H1 (cell line): ENCODE measurements around the gene MYH9. TPM values are rescaled to one million over a fixed set of nuclear protein-coding genes. Genes with fewer than 3 reads are reported as not detected.

ENCODE experiments used
- CTCF ChIA-PET: fragments of 300-600 bp; sonication (Branson Sonifier 250); formaldehyde crosslinking; loops from one replicate; lab custom pipeline; 2021; ENCODE audit not compliant: partially characterized antibody; lab: Charles Lee
- POLR2A ChIA-PET: fragments of 300-600 bp; sonication (Branson Sonifier 250); formaldehyde crosslinking; loops from one replicate; lab custom pipeline; 2021; ENCODE audit warnings: inconsistent platforms; ENCODE audit not compliant: partially characterized antibody; lab: Charles Lee
- DNase-seq, 2 experiments: peaks; one replicate each; pipeline versions ENCODE4 v3.0.0 to v3.0.0-alpha.2; 2010 to 2022; ENCODE audit warnings: low spot score in 2 of 2, low read depth in 1 of 2, mixed read lengths in 1 of 2
- FAIRE-seq: peaks from 2 replicates; lab custom pipeline; 2011; peaks lifted over from hg19 to GRCh38; lab: Jason Lieb, UNC
- H2AFZ ChIP-seq: 2 replicates; pipeline ENCODE4 v1.8.1; 2012; ENCODE audit warnings: low read length, inconsistent platforms
- H2AK5ac ChIP-seq: 2 replicates; pipeline ENCODE4 v1.6.1; 2013; ENCODE audit warnings: low read depth, low read length
- H2BK120ac ChIP-seq: replicated peaks from 2 replicates; pipeline ENCODE3; 2013; ENCODE audit warnings: low read depth, low read length, inconsistent platforms
- H2BK12ac ChIP-seq: 2 replicates; pipeline ENCODE4 v1.6.1; 2013; ENCODE audit warnings: low read depth, low read length
- H2BK15ac ChIP-seq: 2 replicates; pipeline ENCODE4 v1.6.1; 2013; ENCODE audit warnings: low read length
- H2BK20ac ChIP-seq: 2 replicates; pipeline ENCODE4 v1.6.1; 2013; ENCODE audit warnings: low read length
- H2BK5ac ChIP-seq: 2 replicates; pipeline ENCODE4 v1.6.1; 2013; ENCODE audit warnings: low read depth, low read length
- H3K14ac ChIP-seq: 2 replicates; pipeline ENCODE4 v1.6.1; 2013; ENCODE audit warnings: inconsistent platforms; ENCODE audit not compliant: insufficient read length
- H3K18ac ChIP-seq: 2 replicates; pipeline ENCODE4 v1.6.1; 2013; ENCODE audit warnings: low read length; ENCODE audit errors: extremely low read depth
- H3K23ac ChIP-seq: 2 replicates; pipeline ENCODE4 v1.6.1; 2013; ENCODE audit warnings: inconsistent platforms; ENCODE audit not compliant: insufficient read length
- H3K23me2 ChIP-seq: 2 replicates; pipeline ENCODE4 v1.6.1; 2013; ENCODE audit warnings: low read depth, low read length
- H3K27ac ChIP-seq: 2 replicates; pipeline ENCODE4 v1.6.1; 2011; ENCODE audit warnings: low read depth, low read length, inconsistent platforms
- H3K27me3 ChIP-seq, 4 experiments: replicated peaks in 1 of 4; 1 replicate in 1 of 4; 2 replicates in 3 of 4; pipeline versions ENCODE4 v1.6.1 to v1.8.1; 2011 to 2013; ENCODE audit warnings: low read length in 3 of 4, mild to moderate bottlenecking in 3 of 4, inconsistent platforms in 2 of 4, mixed read lengths in 2 of 4, moderate library complexity in 1 of 4; ENCODE audit not compliant: control insufficient read depth in 3 of 4, insufficient read depth in 3 of 4; ENCODE audit errors: extremely low read depth in 1 of 4
- H3K36me3 ChIP-seq, 4 experiments: 2 replicates each; pipeline versions ENCODE4 v1.6.1 to v1.8.1; 2011 to 2013; ENCODE audit warnings: mild to moderate bottlenecking in 4 of 4, low read length in 3 of 4, moderate library complexity in 2 of 4, control low read depth in 1 of 4, inconsistent platforms in 1 of 4; ENCODE audit not compliant: insufficient read depth in 4 of 4, control insufficient read depth in 2 of 4
- H3K4ac ChIP-seq: replicated peaks from 2 replicates; pipeline ENCODE3; 2013; ENCODE audit warnings: low read length, low read depth, mixed read lengths, inconsistent platforms; ENCODE audit not compliant: insufficient read length
- H3K4me1 ChIP-seq, 4 experiments: replicated peaks in 1 of 4; 1 replicate in 1 of 4; 2 replicates in 3 of 4; pipeline versions ENCODE4 v1.6.1 to v1.8.1; 2011 to 2013; ENCODE audit warnings: low read length in 3 of 4, inconsistent platforms in 2 of 4, mixed read lengths in 1 of 4; ENCODE audit not compliant: insufficient read depth in 4 of 4, control insufficient read depth in 3 of 4
- H3K4me2 ChIP-seq, 2 experiments: 2 replicates each; pipeline versions ENCODE4 v1.6.1 to v1.8.1; 2011 to 2013; ENCODE audit warnings: low read depth in 2 of 2, low read length in 2 of 2, control low read depth in 1 of 2, inconsistent platforms in 1 of 2, mild to moderate bottlenecking in 1 of 2; ENCODE audit not compliant: insufficient read depth in 1 of 2
- H3K4me3 ChIP-seq, 4 experiments: fragments of 200-600, 300-600 bp in 1 of 4; sonication (generic), shearing (Covaris generic), sonication (Bioruptor Twin) in 1 of 4; 2 replicates each; pipeline versions ENCODE4 v1.5.1 to v1.8.1; 2011 to 2016; ENCODE audit warnings: low read length in 4 of 4, low read depth in 3 of 4, control low read depth in 2 of 4, inconsistent platforms in 2 of 4, mild to moderate bottlenecking in 2 of 4, mixed read lengths in 1 of 4, moderate library complexity in 1 of 4; ENCODE audit not compliant: insufficient read depth in 2 of 4; ENCODE audit errors: extremely low read depth in 1 of 4
- H3K56ac ChIP-seq: replicated peaks from 2 replicates; pipeline ENCODE3; 2013; ENCODE audit warnings: low read depth, mild to moderate bottlenecking, mixed read lengths, low read length, inconsistent platforms; ENCODE audit not compliant: insufficient read length
- H3K79me1 ChIP-seq: 2 replicates; pipeline ENCODE4 v1.6.1; 2013; ENCODE audit warnings: low read depth, low read length, control low read depth
- H3K79me2 ChIP-seq, 2 experiments: 2 replicates each; pipeline versions ENCODE4 v1.6.1 to v1.8.1; 2012 to 2013; ENCODE audit warnings: low read length in 2 of 2, mild to moderate bottlenecking in 2 of 2, inconsistent platforms in 1 of 2; ENCODE audit not compliant: insufficient read depth in 2 of 2, control insufficient read depth in 1 of 2
- H3K9ac ChIP-seq, 4 experiments: replicated peaks in 1 of 4; 1 replicate in 1 of 4; 2 replicates in 3 of 4; pipeline versions ENCODE4 v1.6.1 to v1.8.1; 2011 to 2013; ENCODE audit warnings: low read depth in 3 of 4, low read length in 3 of 4, control low read depth in 2 of 4, mild to moderate bottlenecking in 2 of 4, moderate library complexity in 2 of 4, inconsistent platforms in 1 of 4; ENCODE audit errors: extremely low read depth in 1 of 4
- H3K9me3 ChIP-seq, 2 experiments: 2 replicates each; pipeline versions ENCODE4 v1.6.1 to v1.8.1; 2012 to 2013; ENCODE audit warnings: mild to moderate bottlenecking in 2 of 2, moderate library complexity in 2 of 2, control low read depth in 1 of 2, inconsistent platforms in 1 of 2, low read depth in 1 of 2, low read length in 1 of 2, mixed read lengths in 1 of 2; ENCODE audit not compliant: insufficient read depth in 2 of 2
- H4K20me1 ChIP-seq, 2 experiments: replicated peaks in 1 of 2; 2 replicates each; pipeline versions ENCODE3 to v1.8.1; 2011 to 2013; ENCODE audit warnings: inconsistent platforms in 2 of 2, low read length in 2 of 2, mild to moderate bottlenecking in 1 of 2; ENCODE audit not compliant: insufficient read depth in 2 of 2, control insufficient read depth in 1 of 2
- H4K5ac ChIP-seq: 2 replicates; pipeline ENCODE4 v1.6.1; 2013; ENCODE audit warnings: low read length, low read depth, mixed read lengths, inconsistent platforms; ENCODE audit not compliant: insufficient read length
- H4K8ac ChIP-seq: 2 replicates; pipeline ENCODE4 v1.8.0; 2013; ENCODE audit warnings: mild to moderate bottlenecking, moderate library complexity, low read length, inconsistent platforms; ENCODE audit not compliant: insufficient read depth; ENCODE audit errors: extremely low read depth
- H4K91ac ChIP-seq: replicated peaks from 2 replicates; pipeline ENCODE3; 2013; ENCODE audit warnings: low read length, mixed read lengths, inconsistent platforms; ENCODE audit not compliant: insufficient read length
- ATF2 ChIP-seq: IDR thresholded peaks from 2 replicates; pipeline ENCODE4 v1.6.1; 2012; ENCODE audit warnings: low read length, inconsistent platforms
- KDM5A ChIP-seq: fragments of 200-600 bp; IDR thresholded peaks from 2 replicates; pipeline ENCODE4 v1.7.1; 2012; ENCODE audit warnings: mild to moderate bottlenecking, low read length, inconsistent platforms, mixed read lengths
- WGBS, 2 experiments: shearing (Covaris generic) in 1 of 2; methylation state at CpG; one replicate each; pipeline versions ENCODE4 v1.1.6 to v1.1.7; 2013 to 2015; ENCODE audit warnings: low lambda C conversion rate in 2 of 2, mixed read lengths in 2 of 2, inconsistent platforms in 1 of 2, low coverage in 1 of 2, missing lambda C conversion rate in 1 of 2; ENCODE audit not compliant: insufficient replicate concordance in 2 of 2, insufficient coverage in 1 of 2, insufficient read length in 1 of 2; ENCODE audit errors: extremely low coverage in 1 of 2, missing lambda C conversion rate in 1 of 2; 5-methylcytosine and 5-hydroxymethylcytosine counted together
- polyA plus RNA-seq, 7 experiments: library from polyadenylated mRNA; depleted of rRNA in 3 of 7; stranded (reverse) in 5 of 7; unstranded in 2 of 7; fragments of >200 nt in 5 of 7; fragments of 200-250 nt in 2 of 7; gene quantifications; 1 replicate in 5 of 7; 2 replicates in 1 of 7; 4 replicates in 1 of 7; pipeline versions ENCODE4 v1.2.1 to v1.2.3, GENCODE V29; 2011 to 2013; ENCODE audit warnings: missing spikeins in 2 of 7, mixed read lengths in 2 of 7
- total RNA-seq: library from RNA; stranded (reverse); fragmentation: NEBNext Ultra II Directional; extraction: Animal tissue kit (Norgen Biotek cat#: 25700); gene quantifications from 2 replicates; pipeline ENCODE4 v1.2.1, GENCODE V29; 2021

The MYH9 gene
- total and polyA plus RNA-seq, 2 of the 8 experiments (the other 6 are each of a cell fraction or from before 2014, with no cell fraction given): 24.9 to 322 TPM

DNA sequence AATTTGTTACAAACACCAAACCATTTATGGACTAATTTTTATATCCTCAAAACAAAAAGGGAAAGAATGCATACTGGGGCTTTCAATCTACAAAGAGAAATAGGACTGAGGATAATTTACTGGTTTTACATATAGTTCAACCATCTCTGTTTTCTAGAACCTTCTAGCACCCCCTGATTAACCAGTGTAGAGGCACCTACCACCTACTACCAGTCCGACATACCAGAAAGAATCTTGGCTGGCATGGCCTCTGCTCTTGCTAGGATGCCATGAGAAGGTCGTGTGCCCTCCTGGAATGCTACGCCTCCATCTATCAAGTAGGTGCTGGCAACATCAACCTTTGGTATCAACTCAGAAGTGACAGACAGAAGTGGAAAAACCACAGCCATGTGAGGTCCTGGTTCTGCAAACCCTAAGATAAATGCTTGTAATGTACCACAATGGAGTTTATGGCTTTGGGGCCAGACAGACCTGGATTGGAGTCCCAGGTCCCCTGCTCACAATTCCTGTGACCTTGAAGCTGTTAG, 28.2 kb downstream of the MYH9 start:
- Histone ChIP-seq H3K79me1 (peaks cover 35% of the 10 kb centered on the region), H4K91ac (peak overlapping the region; percentile 62), H3K79me2 (peaks cover 41 to 95% of the 10 kb centered on the region in 2 experiments), H2BK15ac (no peak overlapping the region), H4K8ac (no peak overlapping the region), H2BK5ac (peak overlapping the region; percentile 57; the same call in 1 of the 2 replicates), H2BK20ac (0 out of 2 replicates have a peak overlapping the region, but pooled peaks have one; percentile 10), H2BK120ac (no peak overlapping the region), H3K4ac (no peak overlapping the region), H3K18ac (peak overlapping the region; percentile 52), H2BK12ac (peak overlapping the region; percentile 65), H4K20me1 (peaks cover 2 to 32% of the 10 kb centered on the region in 2 experiments), H3K27me3 (no peaks in the 10 kb centered on the region), H2AFZ (no peak overlapping the region), H3K4me3 (peak overlapping the region in 3 of 4 experiments; percentile 3 to 20 (median 10); a peak in 2 of 8 replicates), H3K56ac (no peak overlapping the region), H3K23me2 (no peaks in the 10 kb centered on the region; the same call in 1 of the 2 replicates), H3K36me3 (no peaks in the 10 kb centered on the region; a peak in 1 of 8 replicates), H3K23ac (no peak overlapping the region), H2AK5ac (0 out of 2 replicates have a peak overlapping the region, but pooled peaks have one; percentile 44), H3K9me3 (no peaks in the 10 kb centered on the region), H4K5ac (no peak overlapping the region), H3K4me1 (peaks cover 18 to 49% (median 41%) of the 10 kb centered on the region in 4 experiments), H3K9ac (no peak overlapping the region), H3K27ac (peak overlapping the region; percentile 71), H3K14ac (peak overlapping the region; percentile 37), H3K4me2 (peak overlapping the region; percentile 43 to 54)
- WGBS, 2 experiments: 85% methylated on average over 3 of the region's 3 CpGs; no CpG with 5 or more reads in 1 of the 2 experiments
- POLR2A ChIA-PET: interaction anchor here (0.6 to 16.5 kb wide), 14 partner anchors 8 to 127 kb away, joined by 3 to 263 read pairs (median 4); partner anchors contain the start of gene MYH9
- FAIRE-seq (no peak), DNase-seq (no peak)
- TF ChIP-seq KDM5A (no peak), ATF2 (no peak)
- CTCF ChIA-PET: interaction anchor here (0.6 to 1.8 kb wide), 8 partner anchors 9 to 70 kb away, joined by 3 to 5 read pairs (median 3); no protein-coding TSS in a partner anchor
